Measurements from ENCODE around the gene MDFIC2. TPM values are rescaled to one million over a fixed set of nuclear protein-coding genes. Genes with fewer than 3 reads are reported as not detected.

MDFIC2 gene
- total RNA-seq (not detected), polyA plus RNA-seq (not detected)

DNA sequence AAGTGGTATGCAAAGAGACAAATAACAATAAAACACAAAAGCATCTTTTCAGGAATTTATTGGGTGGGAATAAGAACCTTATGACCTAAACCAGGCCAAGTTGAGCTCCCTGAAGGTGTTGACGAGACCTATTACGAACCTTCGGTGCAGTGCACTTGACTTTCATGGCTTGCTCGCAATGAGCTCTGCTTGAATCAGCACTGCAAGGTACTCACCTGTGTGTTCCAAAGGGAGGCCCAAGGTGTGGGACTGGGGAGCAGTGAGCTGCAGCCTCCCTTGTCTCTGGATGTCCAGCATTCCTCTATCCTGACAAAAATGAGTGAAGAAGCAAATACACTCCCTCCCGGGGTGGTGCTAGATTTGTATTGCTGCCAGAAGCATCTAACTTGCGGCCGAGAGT is at the start of gene MDFIC2:
TSS of gene MDFIC2 (minus strand) at position 303 of the 400 bp plus-strand sequence. CDS start 665 bp downstream, outside the sequence.
- no peaks in the 10 kb centered on the region for H3K27me3 ChIP-seq
- H3K4me1 ChIP-seq = peaks cover 0 to 13% (median 8%) of the 10 kb centered on the region in 4 donors
- H3K4me3 ChIP-seq = no peak within 1 kb of the TSS
- no peak for DNase-seq
- H3K36me3 ChIP-seq = no peaks in the 10 kb centered on the region
- TF ChIP-seq POLR2A (IDR thresholded peaks at IDR 0.05) (no peak), EP300 (IDR thresholded peaks at IDR 0.05) (no peak), POLR2AphosphoS5 (IDR thresholded peaks at IDR 0.05) (no peak)
- TF ChIP-seq, protein P1, sequence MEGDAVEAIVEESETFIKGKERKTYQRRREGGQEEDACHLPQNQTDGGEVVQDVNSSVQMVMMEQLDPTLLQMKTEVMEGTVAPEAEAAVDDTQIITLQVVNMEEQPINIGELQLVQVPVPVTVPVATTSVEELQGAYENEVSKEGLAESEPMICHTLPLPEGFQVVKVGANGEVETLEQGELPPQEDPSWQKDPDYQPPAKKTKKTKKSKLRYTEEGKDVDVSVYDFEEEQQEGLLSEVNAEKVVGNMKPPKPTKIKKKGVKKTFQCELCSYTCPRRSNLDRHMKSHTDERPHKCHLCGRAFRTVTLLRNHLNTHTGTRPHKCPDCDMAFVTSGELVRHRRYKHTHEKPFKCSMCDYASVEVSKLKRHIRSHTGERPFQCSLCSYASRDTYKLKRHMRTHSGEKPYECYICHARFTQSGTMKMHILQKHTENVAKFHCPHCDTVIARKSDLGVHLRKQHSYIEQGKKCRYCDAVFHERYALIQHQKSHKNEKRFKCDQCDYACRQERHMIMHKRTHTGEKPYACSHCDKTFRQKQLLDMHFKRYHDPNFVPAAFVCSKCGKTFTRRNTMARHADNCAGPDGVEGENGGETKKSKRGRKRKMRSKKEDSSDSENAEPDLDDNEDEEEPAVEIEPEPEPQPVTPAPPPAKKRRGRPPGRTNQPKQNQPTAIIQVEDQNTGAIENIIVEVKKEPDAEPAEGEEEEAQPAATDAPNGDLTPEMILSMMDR (IDR thresholded peaks at IDR 0.05) = no peak
- intact Hi-C loops (cut with DNase I) = no loop called here
- no peak within 1 kb of the TSS for H3K27ac ChIP-seq
- no peaks in the 10 kb centered on the region for H3K9me3 ChIP-seq
- 46 to 67% methylated on average over 7 of the region's 7 CpGs for WGBS, 2 donors

DNA sequence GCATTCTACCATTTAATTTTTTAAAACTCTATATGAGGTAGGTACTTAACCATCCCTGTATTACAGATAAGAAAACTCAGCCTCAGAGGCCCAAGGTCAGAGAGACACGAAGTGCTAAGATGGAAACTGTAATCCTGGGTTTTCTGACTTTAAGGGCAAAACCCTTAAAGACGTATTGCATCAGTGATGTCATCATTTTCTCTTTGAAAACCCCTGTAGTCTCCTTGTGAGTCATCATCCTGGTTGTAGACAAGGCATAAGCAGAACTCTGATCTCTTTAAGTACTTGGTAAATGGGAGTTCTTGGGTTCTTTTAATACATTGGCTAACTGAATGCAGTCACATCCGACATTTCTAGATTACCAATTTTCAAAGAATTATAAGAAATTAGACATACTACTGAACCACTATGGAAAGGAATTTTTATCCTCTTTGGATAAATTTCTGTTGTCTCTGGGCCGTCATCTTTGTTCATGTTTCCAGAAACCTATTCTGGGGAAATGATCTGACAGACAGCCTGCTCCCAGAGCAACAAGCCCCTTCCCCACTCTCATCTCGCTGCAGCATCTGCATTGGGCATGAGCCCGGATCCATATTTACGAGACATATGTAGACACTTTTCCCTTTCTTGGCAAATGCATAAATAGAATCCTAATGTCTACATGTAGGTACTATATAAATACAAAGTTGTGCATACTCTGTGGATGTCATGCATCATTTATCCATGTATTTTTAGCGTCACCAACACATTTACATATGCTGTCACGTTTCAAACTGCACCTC is 48.7 kb upstream of the MDFIC2 start:
- DNase-seq = no peak
- no peaks in the 10 kb centered on the region for H3K4me1 ChIP-seq
- TF ChIP-seq POLR2A (IDR thresholded peaks at IDR 0.05) (no peak), POLR2AphosphoS5 (IDR thresholded peaks at IDR 0.05) (no peak), EP300 (IDR thresholded peaks at IDR 0.05) (no peak)
- TF ChIP-seq, protein P1 (IDR thresholded peaks at IDR 0.05) = no peak
- intact Hi-C loops (cut with DNase I) = no loop called here
- H3K27ac ChIP-seq = no peak overlapping the region
- H3K27me3 ChIP-seq = no peaks in the 10 kb centered on the region
- H3K9me3 ChIP-seq = peaks cover 0 to 3% (median 0%) of the 10 kb centered on the region in 4 donors
- 60 to 78% methylated on average over 9 of the region's 9 CpGs for WGBS, 2 donors
- no peak overlapping the region for H3K4me3 ChIP-seq
- H3K36me3 ChIP-seq = no peaks in the 10 kb centered on the region

DNA sequence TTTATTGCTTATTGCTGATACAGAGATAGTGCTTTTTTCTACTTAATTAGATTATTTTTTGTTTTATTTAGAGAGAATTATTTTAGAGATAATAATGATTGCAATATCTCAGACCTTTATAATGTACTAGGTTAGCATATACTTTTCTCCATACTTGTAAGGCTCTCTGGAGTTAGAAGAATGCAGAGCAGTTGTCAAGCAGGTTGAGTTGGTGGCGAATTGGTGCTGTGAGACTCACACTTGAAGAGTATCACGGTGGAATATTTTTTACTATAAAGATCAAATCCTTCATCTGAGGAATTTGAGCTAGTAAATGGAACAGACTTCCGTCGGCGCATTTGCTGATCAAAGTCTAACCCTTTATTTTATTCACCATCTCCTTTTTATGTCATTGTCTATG is 47.3 kb upstream of the MDFIC2 start:
- DNase-seq = no peak
- Histone ChIP-seq H3K36me3 (no peaks in the 10 kb centered on the region), H3K9me3 (peaks cover 0 to 1% (median 0%) of the 10 kb centered on the region in 4 donors), H3K27ac (no peak overlapping the region), H3K4me1 (no peaks in the 10 kb centered on the region), H3K27me3 (no peaks in the 10 kb centered on the region), H3K4me3 (no peak overlapping the region)
- 84 to 91% methylated on average over 5 of the region's 5 CpGs for WGBS, 2 donors
- TF ChIP-seq POLR2A (IDR thresholded peaks at IDR 0.05) = no peak
- TF ChIP-seq, protein P1 (IDR thresholded peaks at IDR 0.05) = no peak
- TF ChIP-seq POLR2AphosphoS5 (IDR thresholded peaks at IDR 0.05) = no peak
- TF ChIP-seq EP300 (IDR thresholded peaks at IDR 0.05) = no peak
- intact Hi-C loops (cut with DNase I) = loop anchor here (2.0 to 10.0 kb wide), 2 partner anchors 265 to 293 kb away; no protein-coding TSS in a partner anchor

DNA sequence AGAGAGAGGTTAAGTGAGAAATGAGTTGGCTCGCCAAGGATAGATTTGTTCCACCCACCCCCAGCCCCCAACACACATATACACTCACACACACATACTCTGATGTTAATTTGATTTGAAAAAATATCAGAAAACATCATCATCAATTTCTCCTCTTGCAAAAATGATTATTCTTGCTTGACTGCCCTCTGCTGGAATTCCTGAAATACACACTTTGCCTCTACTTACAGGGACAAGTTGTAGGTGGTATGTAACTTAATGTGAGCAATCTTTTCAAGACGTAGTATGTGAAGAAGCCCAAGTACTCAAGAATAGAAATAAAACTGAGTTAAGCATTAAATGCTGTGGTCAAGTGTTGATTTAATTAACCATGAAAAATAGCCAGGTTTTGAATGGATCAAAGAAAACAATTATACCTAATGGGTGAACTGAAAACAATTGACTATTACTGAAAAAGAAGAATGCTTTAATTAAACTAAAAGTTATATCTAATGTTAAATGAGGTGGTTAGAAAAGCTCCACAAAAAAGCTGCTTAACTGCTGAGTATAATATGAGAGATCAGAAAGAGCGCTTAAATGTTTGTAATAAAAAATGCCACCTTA is 46.6 kb upstream of the MDFIC2 start:
- WGBS, 2 donors = 37 to 48% methylated on average over 3 of the region's 3 CpGs
- Histone ChIP-seq H3K4me1 (no peaks in the 10 kb centered on the region), H3K27ac (no peak overlapping the region), H3K9me3 (no peaks in the 10 kb centered on the region), H3K4me3 (no peak overlapping the region), H3K27me3 (no peaks in the 10 kb centered on the region), H3K36me3 (no peaks in the 10 kb centered on the region)
- TF ChIP-seq, protein P1 (IDR thresholded peaks at IDR 0.05) = peak in 3 of 4 experiments; percentile 44 to 58 (median 56)
- TF ChIP-seq EP300 (IDR thresholded peaks at IDR 0.05) = no peak
- no peak for TF ChIP-seq POLR2A (IDR thresholded peaks at IDR 0.05)
- TF ChIP-seq POLR2AphosphoS5 (IDR thresholded peaks at IDR 0.05) = no peak
- intact Hi-C loops (cut with DNase I) = loop anchor here (2.0 to 10.0 kb wide), 2 partner anchors 264 to 292 kb away; no protein-coding TSS in a partner anchor
- DNase-seq = no peak
